ENCODE data around the gene FN3K. TPM values are rescaled to one million over a fixed set of nuclear protein-coding genes. Genes with fewer than 3 reads are reported as not detected.

The FN3K gene
- total RNA-seq, 2 experiments from 2014 or later, result 1.7 to 1.9 TPM

DNA sequence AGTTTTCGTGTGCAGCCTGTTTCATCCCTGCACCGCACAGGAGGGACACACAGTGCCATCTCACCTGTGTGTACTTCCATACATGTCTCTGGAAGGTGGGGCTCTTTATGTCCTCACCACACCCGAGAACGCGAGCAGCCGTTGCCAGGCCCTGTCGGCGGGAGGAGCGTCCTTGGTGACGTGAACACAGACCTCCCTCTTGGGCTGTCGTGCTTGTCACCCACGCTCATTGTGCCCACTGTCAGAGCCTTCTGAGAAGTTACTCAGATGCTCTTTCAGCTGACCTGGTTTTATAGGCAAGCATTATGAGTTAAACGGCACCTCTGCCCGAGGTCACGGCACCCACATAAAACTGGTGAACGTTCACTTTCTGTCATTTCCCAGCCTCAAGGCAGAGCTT, 64.2 kb downstream of the FN3K start:
- ChIA-PET CTCF (interaction anchor here (0.9 kb wide), 1 partner anchor 18 kb away, joined by 3 read pairs; no protein-coding TSS in a partner anchor), POLR2A (no interaction called here)
- Mint-ChIP-seq H3K9me3 (ENCODE audit: insufficient read depth) (peaks cover 3% of the 10 kb centered on the region), H3K27ac (no peak overlapping the region), H3K27me3 (ENCODE audit: low read depth) (no peaks in the 10 kb centered on the region), H3K4me1 (ENCODE audit: low read depth) (peaks cover 3% of the 10 kb centered on the region), H3K4me3 (no peak overlapping the region), H3K36me3 (ENCODE audit: low read depth) (peaks cover 24% of the 10 kb centered on the region)
- DNase-seq (no peak), ATAC-seq (no peak)

Other genes starting within 250 kb of the FN3K start
- 10 to 100 TPM; 62.3 to 65.3 TPM for gene FOXK2, start 215.9 kb upstream of the FN3K start, total RNA-seq
- gene WDR45B, start 87.2 kb upstream of the FN3K start, total RNA-seq, result 10 to 100 TPM; 38.2 to 40.2 TPM
- 1 to 10 TPM; 1.3 to 2.2 TPM for gene RAB40B, start 36.9 kb upstream of the FN3K start, total RNA-seq
- 10 to 100 TPM; 41.8 to 43.8 TPM for gene FN3KRP, start 18.9 kb upstream of the FN3K start, total RNA-seq
- 100 to 1,000 TPM; 112 to 122 TPM for gene TBCD, start 16.4 kb downstream of the FN3K start, total RNA-seq
- not detected for gene ZNF750, start 104.4 kb downstream of the FN3K start, total RNA-seq